IPS-NIHi11 (cell line): ENCODE measurements around the gene TMA7B.

Experiments used
- DNase-seq: peaks from one replicate; pipeline ENCODE4 v3.0.0; 2012; ENCODE audit warnings: mixed read lengths, low spot score

The TMA7B gene

GRCh38 chr22:39959640-39960447, at the start of gene TMA7B:
Gene TMA7B (plus strand): TSS chr22:39960397. CDS start chr22:39964375, 3,978 bp downstream.
- DNase-seq: peak; percentile 62

- no peak for DNase-seq
These were observed 49.2 kb upstream of the TMA7B start for GRCh38 chr22:39910876-39911613.

GRCh38 chr22:39913321-39913720, 46.9 kb upstream of the TMA7B start:
- DNase-seq: no peak

- no peak for DNase-seq
These were observed 46.3 kb upstream of the TMA7B start for GRCh38 chr22:39913886-39914285.

GRCh38 chr22:39914584-39914983, 45.6 kb upstream of the TMA7B start:
- DNase-seq: no peak

- no peak for DNase-seq
These were observed 44.9 kb upstream of the TMA7B start for GRCh38 chr22:39915295-39915726.

- DNase-seq: no peak
These were observed 43.7 kb upstream of the TMA7B start for GRCh38 chr22:39916496-39916895.

- DNase-seq: no peak
These were observed 43.0 kb upstream of the TMA7B start for GRCh38 chr22:39917197-39917643.

- no peak for DNase-seq
These were observed 42.3 kb upstream of the TMA7B start for GRCh38 chr22:39917776-39918495.

GRCh38 chr22:39920134-39920743, 40.0 kb upstream of the TMA7B start:
- no peak for DNase-seq

- no peak for DNase-seq
These were observed 36.5 kb upstream of the TMA7B start for GRCh38 chr22:39923696-39924095.

GRCh38 chr22:39924286-39924685, 35.9 kb upstream of the TMA7B start:
- DNase-seq: no peak

GRCh38 chr22:39925273-39925672, 34.9 kb upstream of the TMA7B start:
- no peak for DNase-seq

- no peak for DNase-seq
These were observed 34.1 kb upstream of the TMA7B start for GRCh38 chr22:39925909-39926679.

- no peak for DNase-seq
These were observed 33.4 kb upstream of the TMA7B start for GRCh38 chr22:39926753-39927152.

GRCh38 chr22:39927544-39927943, 32.7 kb upstream of the TMA7B start:
- DNase-seq: peak; percentile 35

GRCh38 chr22:39928536-39929520, 31.4 kb upstream of the TMA7B start:
- no peak for DNase-seq

GRCh38 chr22:39931251-39931650, 28.9 kb upstream of the TMA7B start:
- DNase-seq: no peak

GRCh38 chr22:39932166-39932565, 28.0 kb upstream of the TMA7B start:
- no peak for DNase-seq
